NCI-H187 (cell line): ENCODE results near the gene CCDC13.

Experiments
- DNase-seq, 2 experiments: peaks; one replicate each; lab custom pipeline; 2025; lab: John Stamatoyannopoulos, UW

CCDC13 gene

GRCh38 chr3:42752441-42752840 lies 20.6 kb downstream of the CCDC13 start:
- DNase-seq, result no peak

- DNase-seq, result no peak
These were observed 21.4 kb downstream of the CCDC13 start for GRCh38 chr3:42751609-42752008.

DNA sequence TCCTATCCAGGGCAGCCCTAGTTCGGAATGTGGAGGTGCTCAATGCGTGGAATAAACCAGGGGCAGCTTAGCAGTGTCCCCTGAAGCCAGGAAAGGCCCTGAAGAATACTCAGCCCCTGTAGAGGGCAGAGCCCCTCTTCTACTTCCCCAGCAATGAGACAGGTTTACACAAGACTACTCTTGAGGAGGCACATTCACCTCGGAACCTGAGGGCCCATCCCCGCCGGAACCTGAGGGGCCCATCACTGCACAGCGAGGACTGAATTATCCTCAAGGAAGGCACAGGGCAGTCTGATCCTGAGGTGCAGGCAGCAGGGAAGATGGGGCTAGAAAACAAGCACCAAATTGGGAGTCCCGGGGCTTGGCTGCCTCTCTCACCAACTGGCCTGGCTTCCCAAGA lies 22.2 kb downstream of the CCDC13 start:
- DNase-seq, result no peak

DNA sequence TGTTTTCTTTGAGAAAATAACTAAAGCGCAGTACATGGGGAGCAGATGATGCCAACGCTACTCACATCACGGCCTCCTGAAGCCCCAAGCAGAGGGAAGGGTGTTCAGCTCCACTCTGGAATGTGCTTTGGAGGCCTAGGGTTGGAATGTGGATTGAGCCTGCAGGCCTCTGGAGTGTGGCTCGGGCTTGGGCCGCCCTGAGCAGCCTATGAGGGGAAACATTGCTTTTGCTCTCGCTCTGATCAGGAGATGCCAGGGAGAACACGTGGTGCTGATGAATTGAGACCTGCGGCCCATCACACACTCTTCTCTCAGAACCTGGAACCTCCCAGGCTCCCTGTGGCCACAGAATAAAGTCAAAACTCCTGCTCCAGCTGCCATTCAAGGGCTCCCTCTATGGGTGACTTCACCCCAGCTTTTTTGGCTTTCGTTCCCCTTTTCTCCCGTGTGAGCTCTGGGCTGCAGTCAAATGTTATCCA lies 23.3 kb downstream of the CCDC13 start:
- DNase-seq, result no peak

DNA sequence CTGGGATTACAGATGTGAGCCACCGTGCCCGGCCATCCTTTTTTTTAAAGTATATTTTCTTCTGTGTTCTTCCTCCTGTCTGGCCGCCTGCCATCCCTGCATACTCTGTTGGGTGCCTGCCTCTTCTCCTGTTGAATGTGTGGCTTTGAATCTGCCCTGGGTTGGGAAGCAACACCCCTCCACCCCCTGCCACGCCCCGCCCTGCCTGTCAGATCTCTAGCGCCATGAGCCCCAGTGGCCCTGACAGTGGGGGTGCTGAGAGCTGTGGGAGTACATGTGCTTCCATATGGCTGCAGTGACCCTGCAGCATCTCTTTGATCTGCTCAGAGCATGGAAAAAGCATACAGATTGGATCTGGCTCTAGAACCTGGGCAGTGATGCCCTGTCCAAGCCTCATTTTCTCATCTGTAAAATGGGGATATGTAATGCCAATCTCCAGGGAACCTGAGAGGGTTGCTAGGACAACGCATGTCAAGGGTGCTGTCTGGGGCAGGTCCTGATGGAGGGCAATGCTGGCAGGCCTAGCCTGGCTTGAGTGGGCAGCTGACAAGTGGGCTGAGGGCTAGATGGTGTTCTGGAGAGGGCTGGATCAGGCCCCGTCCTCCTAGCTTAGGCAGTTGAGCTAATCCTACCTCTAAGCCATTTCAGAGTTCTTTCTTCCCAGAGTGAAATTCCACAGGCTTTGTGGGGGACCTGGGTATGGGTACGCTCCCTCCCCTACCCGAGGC lies 23.9 kb downstream of the CCDC13 start:
- DNase-seq, result no peak

GRCh38 chr3:42747581-42747980 lies 25.5 kb downstream of the CCDC13 start:
- no peak for DNase-seq

DNA sequence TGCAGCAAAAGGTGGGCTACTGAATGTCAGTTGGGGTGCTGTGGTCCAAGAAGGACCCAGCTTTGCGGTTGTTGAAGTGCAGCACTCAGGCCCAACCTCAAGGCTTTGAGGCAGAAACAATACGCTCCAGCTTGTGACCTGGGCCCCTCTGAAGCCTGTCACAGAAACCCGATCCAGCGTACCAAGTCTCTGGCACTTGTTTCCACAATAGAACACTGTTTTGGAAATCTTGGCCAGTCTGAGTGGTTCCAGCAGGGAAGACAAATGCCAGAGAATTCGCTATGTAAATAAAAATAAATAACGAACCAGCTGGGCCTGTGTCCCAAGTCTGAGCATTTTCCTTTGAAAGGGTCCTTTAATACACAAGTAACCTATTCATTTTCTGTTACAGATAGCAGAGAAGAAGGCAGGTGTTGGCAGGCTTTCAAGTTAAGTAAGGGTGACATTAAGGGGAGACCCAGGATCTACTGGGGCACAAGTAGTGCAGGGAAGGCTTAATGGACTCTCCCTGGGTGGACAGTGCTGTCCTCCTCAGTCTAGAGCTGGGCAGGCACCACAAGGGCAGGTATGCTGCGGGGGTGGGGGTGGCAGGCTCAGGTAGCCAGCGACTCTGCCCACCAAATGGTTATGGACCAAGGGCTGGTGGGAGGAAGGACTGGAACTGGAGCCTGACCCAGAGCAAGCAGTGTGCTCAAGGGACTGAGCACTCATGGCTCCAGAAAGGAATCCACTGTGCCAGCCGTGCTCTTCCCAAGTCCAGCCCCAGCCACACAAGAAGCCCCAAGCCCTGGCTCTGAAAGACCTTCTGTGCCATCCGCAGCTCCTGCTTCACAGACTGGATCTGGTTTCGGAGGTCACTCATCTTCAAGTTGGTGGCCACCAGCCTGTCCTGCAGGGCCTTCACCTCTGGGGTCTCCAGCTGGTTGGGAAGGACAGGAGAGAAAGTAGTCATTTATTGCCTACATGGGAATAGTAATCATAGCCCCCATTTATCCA lies 26.3 kb downstream of the CCDC13 start:
- no peak for DNase-seq

DNA sequence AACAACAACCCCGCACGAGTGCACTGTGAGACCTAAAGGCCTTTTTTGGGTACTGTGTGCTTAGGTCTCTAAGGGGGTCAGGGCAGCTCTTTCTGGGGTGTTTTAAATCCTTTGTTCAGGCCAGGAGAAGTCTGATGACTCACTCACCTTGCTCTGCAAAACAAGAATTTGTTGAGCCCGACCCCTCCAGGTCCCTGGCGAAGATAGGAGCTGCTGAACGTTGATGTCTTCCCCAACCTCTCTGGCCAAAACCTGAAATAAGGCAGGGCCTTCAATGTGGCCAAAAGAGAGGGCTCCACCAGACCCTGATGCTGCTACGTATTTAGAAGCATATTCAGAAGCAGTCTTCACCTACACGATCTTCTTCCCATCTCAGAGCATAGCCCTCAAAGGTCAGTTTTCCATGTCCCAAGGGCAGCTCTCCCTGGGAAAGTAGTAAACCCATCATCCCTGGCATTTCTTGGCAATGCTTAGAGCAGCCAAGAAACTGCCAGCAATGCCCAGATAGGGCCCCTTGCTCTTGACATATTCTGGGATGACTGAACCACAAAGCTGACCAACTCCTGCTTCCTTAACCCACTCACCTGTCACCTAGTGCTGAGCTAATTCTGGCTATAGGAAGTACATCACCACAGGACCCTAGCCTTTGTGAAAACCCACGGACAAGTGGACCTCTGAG lies 27.1 kb downstream of the CCDC13 start:
- DNase-seq, result no peak

DNA sequence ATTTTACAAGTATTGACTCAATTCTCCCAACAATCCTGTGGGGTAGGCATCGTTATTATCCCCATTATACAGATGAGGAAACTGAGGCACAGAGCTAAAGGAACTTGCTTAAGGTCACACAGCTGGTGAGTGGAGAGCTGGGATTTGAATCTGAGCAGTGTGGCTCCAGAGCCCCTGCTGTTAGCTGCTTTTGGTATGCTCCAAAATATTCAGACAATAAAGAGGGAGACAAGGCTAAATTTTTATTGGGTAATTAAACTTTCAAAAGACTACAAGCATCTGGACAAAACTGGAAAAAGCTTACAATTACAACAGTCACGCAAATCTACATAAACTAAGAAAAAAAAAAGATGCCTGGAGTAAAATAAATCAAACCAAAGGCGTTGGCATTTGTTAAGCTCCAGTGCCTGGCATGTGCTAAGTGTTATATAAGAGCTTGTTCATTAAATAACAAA lies 27.7 kb downstream of the CCDC13 start:
- no peak for DNase-seq

DNA sequence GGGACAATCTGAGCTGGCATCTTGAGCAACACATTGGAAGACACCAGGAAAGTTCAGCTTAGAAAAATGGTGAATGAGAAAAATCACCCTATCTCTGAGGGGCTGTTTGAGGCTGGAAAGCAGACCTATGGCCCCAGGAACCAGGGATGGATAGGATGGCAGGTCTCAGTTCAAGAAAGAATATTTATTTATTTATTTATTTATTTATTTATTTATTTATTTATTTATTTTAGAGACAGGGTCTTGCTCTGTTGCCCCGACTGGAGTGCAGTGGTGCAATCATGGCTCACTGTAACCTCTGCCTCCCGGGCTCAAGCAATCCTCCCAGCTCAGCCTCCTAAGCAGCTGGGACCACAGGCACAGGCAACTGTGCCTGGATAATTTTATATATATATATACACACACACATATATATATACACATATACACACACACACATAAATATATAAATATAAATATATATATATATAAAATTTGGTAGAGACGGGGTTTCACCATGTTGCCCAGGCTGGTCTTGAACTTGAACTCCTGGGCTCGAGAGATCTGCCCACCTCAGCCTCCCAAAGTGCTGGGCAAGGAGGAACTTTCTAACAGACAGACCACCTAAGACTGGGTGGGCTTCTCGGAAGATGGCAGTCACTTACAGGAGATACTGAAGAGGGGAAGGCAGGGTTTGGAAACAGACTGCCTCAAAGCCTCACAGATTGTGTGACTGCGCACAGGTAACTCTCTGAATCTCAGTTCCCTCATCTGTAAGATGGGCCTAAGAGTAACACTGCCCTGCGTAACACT lies 29.7 kb downstream of the CCDC13 start:
- no peak for DNase-seq

DNA sequence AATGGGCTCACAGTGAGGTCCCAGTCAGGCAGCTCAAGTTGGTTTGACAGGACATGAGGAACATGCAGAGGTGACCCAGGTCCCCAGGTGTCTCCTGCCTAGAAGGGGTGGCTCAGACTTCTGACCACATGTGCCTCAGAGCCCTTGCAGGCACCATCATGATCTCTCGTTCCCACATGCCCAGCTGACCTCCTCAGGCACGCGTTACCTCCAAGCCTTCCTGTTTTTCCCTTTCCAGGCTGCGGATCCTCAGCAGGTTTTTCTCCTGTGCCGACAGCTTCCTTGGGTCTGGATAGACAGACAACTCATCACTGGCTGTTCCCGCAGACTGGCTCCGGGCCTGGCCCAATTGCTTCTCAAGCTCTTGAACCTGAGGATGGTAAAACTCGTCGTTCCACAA lies 30.4 kb downstream of the CCDC13 start:
- DNase-seq, result no peak

- no peak for DNase-seq
These were observed 30.8 kb downstream of the CCDC13 start for GRCh38 chr3:42742259-42742658.

DNA sequence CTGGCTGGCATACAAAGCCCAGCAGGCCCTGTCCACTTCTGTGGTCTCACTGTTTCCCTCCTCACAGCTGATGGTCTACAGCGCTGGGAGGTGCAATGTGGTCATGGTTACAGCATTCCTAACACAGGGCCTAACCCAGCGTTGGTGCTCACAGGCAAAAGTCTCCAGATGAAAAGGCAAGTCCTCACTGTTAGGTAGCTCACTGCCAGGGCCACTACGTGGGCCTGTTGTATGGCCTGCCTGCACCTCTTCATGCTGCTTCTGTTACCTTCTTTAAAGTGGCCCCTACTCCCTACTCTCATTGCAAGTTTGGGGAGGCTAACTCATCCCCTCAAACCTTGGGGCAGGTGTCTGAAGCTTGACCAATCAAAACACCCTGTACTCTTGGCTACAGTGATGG lies 31.3 kb downstream of the CCDC13 start:
- no peak for DNase-seq

- DNase-seq, result no peak
These were observed 33.5 kb downstream of the CCDC13 start for GRCh38 chr3:42739401-42740158.

- DNase-seq, result no peak
These were observed 36.5 kb downstream of the CCDC13 start for GRCh38 chr3:42736531-42736930.

DNA sequence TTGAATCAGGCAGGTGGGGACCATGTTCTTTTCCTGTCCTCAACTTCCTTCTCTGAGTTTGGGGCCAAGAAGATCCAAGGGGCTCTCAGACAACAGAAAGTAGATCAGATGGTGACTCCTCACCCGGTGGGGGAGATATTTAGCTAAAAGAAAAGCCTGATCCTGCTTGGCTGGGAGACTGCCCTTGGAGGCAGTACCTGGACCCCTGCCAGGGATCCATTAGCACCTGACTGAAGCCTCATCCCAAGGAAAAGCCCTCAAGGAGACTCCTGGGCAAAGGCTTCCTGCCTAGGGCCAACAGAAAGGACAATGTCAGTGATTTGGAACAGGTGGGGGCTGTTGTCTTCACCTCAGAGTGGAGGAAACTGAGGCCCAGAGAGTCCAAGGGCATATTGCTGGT lies 37.0 kb downstream of the CCDC13 start:
- DNase-seq, result no peak

- DNase-seq, result no peak
These were observed 37.4 kb downstream of the CCDC13 start for GRCh38 chr3:42735615-42736014.

DNA sequence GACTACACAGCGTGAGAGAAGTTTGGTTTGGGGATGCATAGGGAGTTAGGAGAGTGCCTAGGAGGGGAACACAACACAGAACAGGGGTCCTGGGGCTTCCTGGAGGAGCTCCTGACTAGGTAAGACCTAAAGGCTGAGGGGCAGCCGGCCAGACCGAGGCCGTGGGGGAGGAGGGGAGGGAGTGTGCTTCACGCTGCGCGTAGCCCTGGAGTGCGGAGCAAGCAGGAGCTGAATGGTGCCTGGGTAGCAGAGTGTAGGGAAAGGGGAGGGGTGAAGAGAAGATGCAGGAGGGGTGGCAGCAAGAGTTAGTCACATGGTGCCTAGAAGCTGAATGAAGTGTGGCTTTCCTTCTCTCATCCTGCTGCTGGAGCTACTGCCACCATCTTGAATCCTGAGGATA lies 38.0 kb downstream of the CCDC13 start:
- no peak for DNase-seq

DNA sequence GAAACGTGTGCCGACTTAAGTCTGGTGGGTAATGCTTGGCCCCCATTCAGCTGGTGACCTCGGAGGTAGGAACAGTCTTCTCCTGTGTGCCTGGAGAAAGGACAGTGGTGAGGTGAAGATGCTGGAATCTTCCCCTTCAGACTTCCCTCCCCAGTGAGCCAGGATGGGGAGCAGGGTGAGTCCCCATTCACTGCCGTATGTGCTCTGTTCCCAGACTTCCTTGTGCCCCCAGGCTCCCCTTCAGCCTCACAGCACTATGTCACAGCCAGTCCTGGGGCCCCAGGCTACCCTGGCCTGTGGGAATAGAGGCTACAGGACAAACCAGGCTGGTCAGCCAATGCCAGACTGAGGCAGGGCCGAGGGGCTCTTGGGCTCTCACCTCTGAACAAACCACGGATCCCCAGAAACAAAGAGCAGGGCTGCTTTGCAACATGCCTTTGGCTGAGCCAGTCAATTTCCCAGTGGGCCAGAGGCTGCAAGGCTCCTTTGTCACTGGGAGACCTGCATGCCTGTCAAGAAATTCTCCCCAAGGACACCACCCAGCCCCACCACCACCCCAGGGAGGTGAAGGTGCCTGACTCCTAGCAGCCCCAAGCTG lies 38.7 kb downstream of the CCDC13 start:
- DNase-seq, result no peak

DNA sequence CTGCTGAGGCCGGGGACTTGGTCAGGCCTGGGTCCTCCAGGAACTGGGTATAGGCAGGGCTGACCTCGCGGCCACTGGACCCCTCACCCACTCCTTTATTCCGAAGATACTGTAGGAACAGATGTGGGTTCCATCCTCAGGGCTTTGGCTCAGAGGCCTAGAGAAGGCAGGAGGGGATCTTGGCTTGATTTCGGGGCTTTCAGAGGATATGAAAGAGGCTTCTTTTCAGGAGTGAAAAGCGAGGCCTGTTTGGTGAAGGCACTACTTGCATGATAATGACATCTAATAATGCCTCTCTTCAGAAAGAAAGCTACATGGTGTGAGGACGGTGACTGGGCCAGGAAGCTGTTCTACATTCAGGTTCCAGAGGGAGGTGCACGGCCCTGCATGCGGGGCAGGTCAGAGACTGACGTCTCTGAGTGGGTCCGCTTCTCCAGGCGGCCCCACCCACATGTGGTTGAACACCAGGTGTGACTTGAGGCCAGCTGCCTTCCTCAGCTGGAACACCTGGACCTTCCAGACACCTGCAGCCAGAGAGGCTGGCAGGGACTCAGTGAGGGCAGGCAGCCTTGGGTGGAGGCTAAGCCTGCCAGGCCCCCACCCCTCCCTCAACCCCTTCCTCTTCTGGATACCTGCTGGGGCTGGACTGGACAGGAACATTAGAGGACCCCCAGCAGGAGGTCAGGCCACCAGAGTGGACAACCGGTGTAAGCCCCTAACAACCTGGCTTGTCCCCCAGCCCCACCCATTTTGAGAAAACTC lies 39.4 kb downstream of the CCDC13 start:
- DNase-seq, result no peak
